ENCODE results near the gene HINFP. TPM values are rescaled to one million over a fixed set of nuclear protein-coding genes. Genes with fewer than 3 reads are reported as not detected.
A peak's percentile ranks its signal among the peaks of the same experiment; 100 is the strongest.

HINFP gene
- total RNA-seq, 1 experiment from 2014 or later, result 42.4 TPM

DNA sequence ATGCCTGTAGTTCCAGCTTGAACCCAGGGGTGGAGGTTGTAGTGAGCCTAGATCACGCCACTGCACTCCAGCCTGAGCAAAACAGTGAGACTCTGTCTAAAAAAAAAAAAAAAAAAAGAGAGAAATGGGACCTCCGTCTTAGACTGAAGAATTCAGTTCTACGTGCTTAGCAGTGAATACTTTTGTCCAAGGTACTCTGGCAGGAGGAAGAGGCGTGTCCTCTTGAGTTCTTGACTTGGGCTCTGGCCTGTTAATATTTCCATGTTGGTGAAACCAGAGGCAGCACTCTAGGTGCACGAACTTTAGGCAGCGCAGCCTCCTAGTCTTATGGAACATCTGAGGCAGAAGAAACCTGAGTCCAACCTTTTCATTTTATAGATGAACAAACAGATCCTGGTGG is 34.3 kb upstream of the HINFP start:
- no CpG with 5 or more reads among the region's 6 CpGs for WGBS (ENCODE audit: extremely low coverage, insufficient read length, low lambda C conversion rate)
- Histone ChIP-seq H4K20me1 (ENCODE audit: control insufficient read depth, insufficient read depth, insufficient read length) (no peaks in the 10 kb centered on the region), H2BK20ac (ENCODE audit: low read depth, low read length, poor library complexity, severe bottlenecking) (no peak overlapping the region), H3K27me3 (ENCODE audit: insufficient read depth, low read length) (no peaks in the 10 kb centered on the region), H3K14ac (ENCODE audit: insufficient read depth, low read length) (no peak overlapping the region), H4K5ac (ENCODE audit: insufficient read length, low read depth, low read length) (no peak overlapping the region), H3K4ac (ENCODE audit: low read depth, low read length) (no peak overlapping the region), H3K9ac (ENCODE audit: extremely low read depth, insufficient read length, low read length) (no peak overlapping the region), H2BK12ac (ENCODE audit: insufficient read length, low read depth, low read length) (no peak overlapping the region), H3K4me2 (ENCODE audit: insufficient read depth, insufficient read length, low read length) (no peak overlapping the region), H3K23ac (ENCODE audit: insufficient read length, low read depth, low read length) (no peak overlapping the region), H3T11ph (ENCODE audit: low read length) (no peak overlapping the region), H2AK5ac (ENCODE audit: insufficient read length, low read length) (no peak overlapping the region), H4K91ac (ENCODE audit: insufficient read length, low read depth, low read length) (no peak overlapping the region), H3K9me3 (ENCODE audit: control insufficient read depth, low read depth, low read length) (no peaks in the 10 kb centered on the region), H4K8ac (replicated peaks; ENCODE audit: insufficient read length, low read depth, low read length) (no peak overlapping the region), H3K79me2 (ENCODE audit: insufficient read depth, low read length) (no peaks in the 10 kb centered on the region; the same call in 1 of the 2 replicates), H2AFZ (ENCODE audit: low read length) (no peak overlapping the region), H3K23me2 (ENCODE audit: insufficient read length, low read depth, low read length, poor library complexity, severe bottlenecking) (peaks cover 4% of the 10 kb centered on the region), H3K18ac (ENCODE audit: insufficient read length, low read depth, low read length) (no peak overlapping the region), H3K56ac (ENCODE audit: insufficient read length, low read depth, low read length) (no peak overlapping the region), H3K27ac (ENCODE audit: insufficient read length, low read depth, low read length) (no peak overlapping the region), H3K4me1 (ENCODE audit: insufficient read depth, low read length) (no peaks in the 10 kb centered on the region), H2BK120ac (ENCODE audit: low read depth, low read length, poor library complexity, severe bottlenecking) (no peak overlapping the region), H2BK5ac (ENCODE audit: insufficient read length, low read length) (no peak overlapping the region), H2BK15ac (ENCODE audit: low read depth, low read length) (no peak overlapping the region), H3K79me1 (ENCODE audit: insufficient read depth, low read depth, low read length, poor library complexity, severe bottlenecking) (no peaks in the 10 kb centered on the region)
- Mint-ChIP-seq H3K36me3 (ENCODE audit: insufficient read depth in 1 of 3, low read depth in 3 of 3) (peaks cover under 1 to 23% (median 16%) of the 10 kb centered on the region in 3 experiments; a peak in 5 of 7 replicates), H3K4me3 (peak overlapping the region; percentile 15 to 65; a peak in 3 of 5 replicates), H3K27me3 (ENCODE audit: low read depth) (no peaks in the 10 kb centered on the region), H3K9me3 (no peaks in the 10 kb centered on the region), H3K27ac (peak overlapping the region in 1 of 3 experiments; percentile 74; a peak in 1 of 7 replicates), H3K4me1 (peaks cover 12 to 16% of the 10 kb centered on the region in 2 experiments)
- TF ChIP-seq CTCF (conservative IDR thresholded peaks at IDR 0.05), result no peak
- no peak for DNase-seq

Data from H9 (cell line).